Prostate gland (tissue), 2 donors: ENCODE measurements around the gene GALNS. TPM values are rescaled to one million over a fixed set of nuclear protein-coding genes. Genes with fewer than 3 reads are reported as not detected.

Experiments
- DNase-seq: peaks from one replicate; pipeline ENCODE4 v3.0.0-alpha.2; 2019; ENCODE audit warnings: low spot score
- H3K27ac ChIP-seq, 2 donors: fragments of 200-600 bp; sonication (generic); 2 replicates each; pipeline ENCODE4 v1.5.1; 2017 to 2019
- H3K27me3 ChIP-seq: fragments of 200-600 bp; sonication (generic); replicated peaks from 2 replicates; pipeline ENCODE4 v1.5.1; 2019; ENCODE audit not compliant: insufficient read depth
- H3K36me3 ChIP-seq, 2 donors: fragments of 200-600 bp; sonication (generic); 1 replicate in 1 of 2; 2 replicates in 1 of 2; pipeline versions ENCODE4 v1.5.1 to v1.8.1; 2017 to 2019
- H3K4me1 ChIP-seq: fragments of 200-600 bp; sonication (generic); replicated peaks from 2 replicates; pipeline ENCODE4 v1.5.1; 2019
- H3K4me3 ChIP-seq, 2 donors: fragments of 200-600 bp; sonication (generic); 2 replicates each; pipeline ENCODE4 v1.5.1; 2017 to 2019
- H3K9me3 ChIP-seq: fragments of 200-600 bp; sonication (generic); 2 replicates; pipeline ENCODE4 v1.5.1; 2017
- POLR2A ChIP-seq: fragments of 450-650 bp; IDR thresholded peaks from one replicate; pipeline ENCODE4 v1.6.1; 2016; ENCODE audit warnings: antibody characterized with exemption, mild to moderate bottlenecking
- POLR2AphosphoS5 ChIP-seq: sonication (generic); formaldehyde crosslinking; IDR thresholded peaks from one replicate; pipeline ENCODE4 v1.6.1; 2017; ENCODE audit warnings: antibody characterized with exemption
- WGBS: methylation state at CpG from one replicate; pipeline ENCODE4 v1.1.5; 2018; 5-methylcytosine and 5-hydroxymethylcytosine counted together
- intact Hi-C: fragments of 100-400 bp; cut with DNase I; formaldehyde crosslinking; loops from one replicate; pipeline ENCODE4 v1.14.2; 2022
- total RNA-seq, 2 donors: library from RNA; depleted of rRNA; stranded (reverse); fragments of >200 nt; gene quantifications; one replicate each; pipeline ENCODE4 v1.1.0, GENCODE V29; 2016
- TF ChIP-seq, protein P1 (sequence below), 4 experiments: fragments of 200-600 bp in 2 of 4; fragments of 450-650 bp in 2 of 4; sonication (generic) in 2 of 4; IDR thresholded peaks; 1 replicate in 3 of 4; 2 replicates in 1 of 4; pipeline ENCODE4 v1.5.1; 2016 to 2019; ENCODE audit warnings: antibody characterized with exemption in 4 of 4, mild to moderate bottlenecking in 2 of 4, moderate library complexity in 2 of 4

GALNS gene
- total RNA-seq, 2 donors from 2014 or later = 20.4 to 75.1 TPM

DNA sequence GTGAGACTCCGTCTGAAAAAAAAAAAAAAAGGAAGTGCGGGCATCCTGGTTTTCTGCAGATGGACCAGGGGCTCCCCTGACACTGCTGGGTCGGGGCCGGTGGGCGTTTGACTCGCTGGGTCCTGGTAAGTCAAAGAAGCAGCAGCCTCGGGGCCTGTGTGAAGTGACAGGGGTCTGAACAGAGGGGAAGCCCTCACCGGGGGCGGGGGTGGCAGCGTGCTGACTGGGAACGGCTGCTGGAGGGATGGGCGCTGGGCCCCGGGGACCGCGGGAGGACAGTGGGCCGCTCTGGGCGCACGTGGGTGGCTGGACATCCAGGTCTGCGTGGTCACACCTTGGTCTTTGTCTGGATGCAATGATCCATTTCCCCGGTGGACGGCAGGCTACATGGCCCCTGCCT lies 8.2 kb downstream of the GALNS start:
- intact Hi-C loops = no loop called here
- Histone ChIP-seq H3K4me3 (no peak overlapping the region), H3K9me3 (no peaks in the 10 kb centered on the region), H3K27ac (no peak overlapping the region), H3K36me3 (no peaks in the 10 kb centered on the region), H3K27me3 (no peaks in the 10 kb centered on the region), H3K4me1 (no peaks in the 10 kb centered on the region)
- TF ChIP-seq POLR2A (no peak), POLR2AphosphoS5 (no peak)
- TF ChIP-seq, protein P1, sequence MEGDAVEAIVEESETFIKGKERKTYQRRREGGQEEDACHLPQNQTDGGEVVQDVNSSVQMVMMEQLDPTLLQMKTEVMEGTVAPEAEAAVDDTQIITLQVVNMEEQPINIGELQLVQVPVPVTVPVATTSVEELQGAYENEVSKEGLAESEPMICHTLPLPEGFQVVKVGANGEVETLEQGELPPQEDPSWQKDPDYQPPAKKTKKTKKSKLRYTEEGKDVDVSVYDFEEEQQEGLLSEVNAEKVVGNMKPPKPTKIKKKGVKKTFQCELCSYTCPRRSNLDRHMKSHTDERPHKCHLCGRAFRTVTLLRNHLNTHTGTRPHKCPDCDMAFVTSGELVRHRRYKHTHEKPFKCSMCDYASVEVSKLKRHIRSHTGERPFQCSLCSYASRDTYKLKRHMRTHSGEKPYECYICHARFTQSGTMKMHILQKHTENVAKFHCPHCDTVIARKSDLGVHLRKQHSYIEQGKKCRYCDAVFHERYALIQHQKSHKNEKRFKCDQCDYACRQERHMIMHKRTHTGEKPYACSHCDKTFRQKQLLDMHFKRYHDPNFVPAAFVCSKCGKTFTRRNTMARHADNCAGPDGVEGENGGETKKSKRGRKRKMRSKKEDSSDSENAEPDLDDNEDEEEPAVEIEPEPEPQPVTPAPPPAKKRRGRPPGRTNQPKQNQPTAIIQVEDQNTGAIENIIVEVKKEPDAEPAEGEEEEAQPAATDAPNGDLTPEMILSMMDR (IDR thresholded peaks at IDR 0.05) = no peak
- 88% methylated on average over 21 of the region's 21 CpGs for WGBS
- DNase-seq = no peak

- H3K4me3 ChIP-seq = no peak overlapping the region
- H3K9me3 ChIP-seq = no peaks in the 10 kb centered on the region
- WGBS = 93% methylated on average over 18 of the region's 18 CpGs
- H3K27ac ChIP-seq = no peak overlapping the region
- intact Hi-C loops = no loop called here
- no peak for TF ChIP-seq POLR2A
- no peak for TF ChIP-seq POLR2AphosphoS5
- TF ChIP-seq, protein P1 (IDR thresholded peaks at IDR 0.05) = no peak
- H3K36me3 ChIP-seq = no peaks in the 10 kb centered on the region
- DNase-seq = no peak
- H3K4me1 ChIP-seq = no peaks in the 10 kb centered on the region
- no peaks in the 10 kb centered on the region for H3K27me3 ChIP-seq
Measured at GRCh38 chr16:88847654-88848053, 9.1 kb downstream of the GALNS start.

GRCh38 chr16:88846088-88846487 lies 10.7 kb downstream of the GALNS start:
- no peaks in the 10 kb centered on the region for H3K4me1 ChIP-seq
- H3K4me3 ChIP-seq = no peak overlapping the region
- no peaks in the 10 kb centered on the region for H3K9me3 ChIP-seq
- H3K27ac ChIP-seq = no peak overlapping the region
- intact Hi-C loops = no loop called here
- TF ChIP-seq POLR2A (no peak), POLR2AphosphoS5 (no peak)
- TF ChIP-seq, protein P1 (IDR thresholded peaks at IDR 0.05) = no peak
- H3K36me3 ChIP-seq = no peaks in the 10 kb centered on the region
- WGBS = 98% methylated on average over 9 of the region's 9 CpGs
- no peaks in the 10 kb centered on the region for H3K27me3 ChIP-seq
- no peak for DNase-seq

DNA sequence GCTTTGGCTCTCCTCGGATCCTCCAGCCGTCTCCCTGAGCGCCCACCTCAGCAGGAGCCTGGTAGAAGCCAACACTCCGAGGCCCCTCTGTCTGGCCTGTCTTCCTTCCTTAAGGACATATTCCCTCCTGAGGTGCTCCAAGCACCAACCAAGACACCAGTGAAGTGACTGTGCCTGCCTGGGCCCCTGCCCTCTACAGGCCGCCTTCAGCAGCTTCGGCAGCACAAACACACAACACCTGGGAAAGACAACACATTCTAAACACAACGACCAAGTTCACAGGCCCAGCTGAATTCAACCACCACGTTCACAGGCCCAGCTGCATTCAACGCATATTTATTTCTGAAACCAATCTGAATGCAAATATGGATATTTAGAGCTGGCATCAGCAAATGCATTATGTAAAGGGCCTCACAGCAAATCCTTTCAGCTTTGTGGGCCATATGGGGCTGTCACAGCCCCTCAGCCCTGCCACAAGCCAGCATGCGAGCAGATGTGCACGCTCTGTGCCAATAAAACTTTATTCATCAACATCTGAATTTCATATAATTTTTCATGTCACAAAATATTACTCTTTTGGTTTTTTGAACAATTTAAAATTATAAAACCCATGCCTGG lies 12.2 kb downstream of the GALNS start:
- WGBS = 40% methylated on average over 11 of the region's 11 CpGs
- peaks cover 0 to 7% of the 10 kb centered on the region in 2 donors for H3K36me3 ChIP-seq
- no peaks in the 10 kb centered on the region for H3K9me3 ChIP-seq
- H3K4me3 ChIP-seq = no peak overlapping the region
- H3K27me3 ChIP-seq = no peaks in the 10 kb centered on the region
- no peak for DNase-seq
- peak overlapping the region in 1 of 2 donors; percentile 39 for H3K27ac ChIP-seq
- TF ChIP-seq, protein P1 (IDR thresholded peaks at IDR 0.05) = peak in 2 of 4 experiments; percentile 18 to 35
- TF ChIP-seq POLR2AphosphoS5 = no peak
- no peak for TF ChIP-seq POLR2A
- intact Hi-C loops = no loop called here
- no peaks in the 10 kb centered on the region for H3K4me1 ChIP-seq

DNA sequence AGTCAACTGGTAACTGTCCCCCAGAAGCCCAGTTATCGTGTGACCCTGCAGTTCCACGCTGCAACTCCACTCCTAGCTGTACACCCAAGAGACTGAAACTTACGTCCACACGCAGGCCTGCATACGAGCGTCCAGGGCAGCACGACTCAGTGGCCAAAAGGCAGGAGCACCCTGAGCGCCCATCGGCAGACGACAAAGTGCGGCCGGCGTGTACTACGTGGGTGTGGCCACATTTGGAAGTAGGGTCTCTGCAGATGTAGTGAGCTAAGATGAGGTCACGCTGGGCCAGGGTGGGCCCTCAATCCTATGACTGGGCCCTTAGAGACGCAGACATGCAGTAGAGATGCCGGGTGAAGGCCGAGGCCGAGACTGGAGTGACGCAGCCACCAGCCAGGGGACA lies 13.5 kb downstream of the GALNS start:
- H3K27ac ChIP-seq = no peak overlapping the region
- WGBS = 79% methylated on average over 20 of the region's 20 CpGs
- intact Hi-C loops = no loop called here
- no peaks in the 10 kb centered on the region for H3K9me3 ChIP-seq
- no peaks in the 10 kb centered on the region for H3K27me3 ChIP-seq
- TF ChIP-seq, protein P1 (IDR thresholded peaks at IDR 0.05) = no peak
- peaks cover 0 to 7% of the 10 kb centered on the region in 2 donors for H3K36me3 ChIP-seq
- DNase-seq = no peak
- no peaks in the 10 kb centered on the region for H3K4me1 ChIP-seq
- no peak overlapping the region for H3K4me3 ChIP-seq
